GM13977 (cell line): ENCODE data around the gene ZFPM1.

ENCODE experiments used
- DNase-seq: peaks from one replicate; pipeline ENCODE4 v3.0.0; 2012; ENCODE audit warnings: low spot score
- in situ Hi-C: fragments of 300-500 bp; cut with MboI; formaldehyde crosslinking; loops from one replicate; pipeline ENCODE4 v1.12.0; 2022; ENCODE audit warnings: low sequenced_read_pairs, low pct_unique_long_range_greater_than_20kb, mixed read lengths, inconsistent platforms; ENCODE audit not compliant: unreplicated experiment
- TF ChIP-seq, protein P1 (sequence below): IDR thresholded peaks from 2 replicates; pipeline ENCODE4 v1.5.1; 2012; ENCODE audit warnings: mild to moderate bottlenecking, control low read depth; ENCODE audit not compliant: insufficient read depth; ENCODE audit errors: extremely low read depth, missing control alignments

The ZFPM1 gene

GRCh38 chr16:88417684-88418476 lies 35.2 kb upstream of the ZFPM1 start:
- no peak for DNase-seq
- in situ Hi-C loops, result no loop called here
- TF ChIP-seq, protein P1, sequence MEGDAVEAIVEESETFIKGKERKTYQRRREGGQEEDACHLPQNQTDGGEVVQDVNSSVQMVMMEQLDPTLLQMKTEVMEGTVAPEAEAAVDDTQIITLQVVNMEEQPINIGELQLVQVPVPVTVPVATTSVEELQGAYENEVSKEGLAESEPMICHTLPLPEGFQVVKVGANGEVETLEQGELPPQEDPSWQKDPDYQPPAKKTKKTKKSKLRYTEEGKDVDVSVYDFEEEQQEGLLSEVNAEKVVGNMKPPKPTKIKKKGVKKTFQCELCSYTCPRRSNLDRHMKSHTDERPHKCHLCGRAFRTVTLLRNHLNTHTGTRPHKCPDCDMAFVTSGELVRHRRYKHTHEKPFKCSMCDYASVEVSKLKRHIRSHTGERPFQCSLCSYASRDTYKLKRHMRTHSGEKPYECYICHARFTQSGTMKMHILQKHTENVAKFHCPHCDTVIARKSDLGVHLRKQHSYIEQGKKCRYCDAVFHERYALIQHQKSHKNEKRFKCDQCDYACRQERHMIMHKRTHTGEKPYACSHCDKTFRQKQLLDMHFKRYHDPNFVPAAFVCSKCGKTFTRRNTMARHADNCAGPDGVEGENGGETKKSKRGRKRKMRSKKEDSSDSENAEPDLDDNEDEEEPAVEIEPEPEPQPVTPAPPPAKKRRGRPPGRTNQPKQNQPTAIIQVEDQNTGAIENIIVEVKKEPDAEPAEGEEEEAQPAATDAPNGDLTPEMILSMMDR, result no peak

DNA sequence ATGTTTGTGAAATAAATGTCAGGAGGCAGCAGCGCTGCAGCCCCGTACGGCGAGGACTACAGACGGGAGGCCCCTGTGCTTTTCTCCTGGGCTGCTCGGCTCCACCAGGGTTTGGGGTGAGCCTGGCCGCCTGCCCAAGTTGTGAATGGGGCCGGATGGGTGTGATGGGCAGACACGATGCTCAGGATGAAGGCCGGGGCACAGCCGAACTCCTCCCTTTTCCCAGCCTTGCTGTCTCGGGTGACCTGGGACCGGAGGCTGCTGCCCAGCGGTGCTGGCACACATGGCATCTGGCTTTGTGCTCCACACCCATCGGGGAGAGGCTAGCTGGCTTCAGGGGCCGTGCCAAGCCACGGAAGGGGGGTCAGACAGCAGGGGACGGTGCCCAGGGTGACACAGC lies 34.2 kb upstream of the ZFPM1 start:
- TF ChIP-seq, protein P1, result no peak
- in situ Hi-C loops, result no loop called here
- no peak for DNase-seq

- in situ Hi-C loops, result no loop called here
- TF ChIP-seq, protein P1, result no peak
- no peak for DNase-seq
Observed at GRCh38 chr16:88419790-88420189, 33.3 kb upstream of the ZFPM1 start.

DNA sequence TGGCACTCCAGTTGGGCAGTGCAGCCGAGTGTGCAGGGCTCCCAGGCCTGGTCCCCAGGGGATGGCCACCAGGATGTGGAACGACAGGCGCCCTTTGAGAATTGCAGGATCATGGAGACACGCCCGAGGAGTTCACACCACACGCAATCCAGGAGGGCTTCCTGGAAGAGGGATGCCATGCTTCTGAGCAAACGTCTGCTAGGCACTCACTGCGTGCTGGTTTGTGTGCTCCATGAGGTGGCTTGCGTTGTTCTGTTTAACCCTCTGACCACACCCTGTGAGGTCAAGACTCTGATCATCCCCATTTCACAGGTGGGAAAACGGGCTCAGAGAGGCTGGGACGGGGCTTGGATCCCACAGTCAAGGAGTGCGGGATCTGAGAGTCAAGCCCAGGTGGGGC lies 32.6 kb upstream of the ZFPM1 start:
- no peak for DNase-seq
- TF ChIP-seq, protein P1, result no peak
- in situ Hi-C loops, result no loop called here

DNA sequence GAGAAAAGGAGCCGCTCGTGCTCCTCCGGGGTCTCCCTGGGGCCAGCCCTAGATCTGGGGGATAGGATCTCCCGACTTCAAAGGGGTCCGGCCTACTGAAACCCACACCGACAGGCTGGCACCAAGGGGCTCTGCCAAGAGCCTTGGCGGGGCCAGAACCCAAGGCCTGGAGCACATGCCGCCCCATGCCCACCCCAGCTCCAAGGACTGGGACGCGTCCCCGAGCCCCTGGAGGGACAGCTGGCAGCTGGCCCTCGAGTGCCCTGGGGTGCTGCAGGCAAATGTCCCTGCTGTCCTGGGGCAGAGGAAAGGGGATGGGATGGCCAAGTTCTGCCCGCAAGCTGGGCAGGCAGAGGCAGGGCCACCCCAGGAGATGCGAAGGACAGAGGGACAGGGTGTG lies 31.8 kb upstream of the ZFPM1 start:
- in situ Hi-C loops, result no loop called here
- TF ChIP-seq, protein P1, result no peak
- no peak for DNase-seq

DNA sequence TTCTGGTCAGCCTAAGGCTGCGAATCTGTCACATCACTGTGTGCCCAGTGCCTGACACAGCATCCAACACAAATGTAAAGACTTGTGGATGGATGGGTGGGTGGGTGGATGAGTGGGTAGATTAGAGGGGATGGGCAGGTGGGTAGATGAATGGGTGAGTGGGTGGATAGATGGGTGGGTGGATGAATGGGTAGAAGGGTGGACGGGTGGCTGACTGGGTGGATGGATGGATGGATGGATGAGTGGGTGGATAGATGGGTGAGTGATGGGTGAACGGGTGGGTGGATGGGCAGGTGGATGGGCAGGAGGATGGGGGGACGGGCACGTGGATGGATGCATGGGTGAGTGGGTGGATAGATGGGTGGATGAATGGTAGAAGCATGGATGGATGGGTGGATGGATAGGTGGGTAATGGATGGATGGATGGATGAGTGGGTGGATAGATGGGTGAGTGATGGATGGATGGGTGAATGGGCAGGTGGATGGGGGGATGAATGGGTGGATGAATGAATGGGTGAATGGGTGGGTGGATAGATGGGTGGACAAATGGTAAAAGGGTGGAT lies 31.1 kb upstream of the ZFPM1 start:
- TF ChIP-seq, protein P1, result no peak
- no peak for DNase-seq

More for the DNA sequence above, 31.1 kb upstream of the ZFPM1 start:
- in situ Hi-C loops, result no loop called here
